ENCODE results near the gene PGAM2. TPM values are rescaled to one million over a fixed set of nuclear protein-coding genes. Genes with fewer than 3 reads are reported as not detected.

Gene PGAM2
- polyA plus RNA-seq, 2 of the 4 experiments (the other 2 are of a cell fraction): not detected

DNA sequence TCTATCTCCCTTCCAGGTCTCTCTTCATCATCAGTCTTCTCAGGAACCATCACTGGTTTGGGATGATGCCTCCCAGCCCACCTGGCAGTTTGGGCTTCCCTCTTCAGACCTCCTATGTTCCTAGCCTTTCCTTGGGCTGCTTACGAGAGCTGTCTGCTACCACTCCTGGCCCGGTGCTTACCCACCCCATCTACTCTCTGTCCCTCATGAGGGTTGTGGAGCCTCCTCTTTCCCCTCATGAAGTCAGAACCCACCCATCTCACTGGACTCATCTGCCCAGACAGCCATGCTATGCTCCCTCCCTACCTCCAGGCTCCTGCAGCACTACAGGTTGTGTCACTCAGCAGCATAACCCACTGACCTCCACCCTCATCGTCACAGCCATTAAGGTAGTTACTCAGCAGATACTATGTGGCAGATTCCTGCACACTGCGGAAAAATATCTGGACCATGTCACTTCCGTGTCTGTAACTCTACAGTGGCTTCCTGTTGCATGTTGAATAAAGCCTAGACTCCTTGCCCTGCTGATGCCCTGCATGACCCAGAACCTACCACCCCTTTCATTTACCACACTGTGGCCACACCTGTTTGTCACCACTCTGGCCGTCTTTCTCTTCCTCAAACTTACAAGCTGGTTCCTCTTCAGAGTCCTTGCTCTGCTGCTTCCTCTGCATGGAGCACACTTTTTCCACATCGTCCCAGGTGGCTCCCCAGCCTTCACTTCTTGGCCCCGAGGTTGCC lies 18.9 kb downstream of the PGAM2 start:
- no peak overlapping the region for H3K4me3 ChIP-seq
- no peak for DNase-seq (ENCODE audit: low read depth in 1 of 2, low spot score in 1 of 2)
- H3K27ac ChIP-seq: no peak overlapping the region
- H3K4me2 ChIP-seq: peak overlapping the region; percentile 99; the same call in 1 of the 3 replicates
- H3K4me1 ChIP-seq: peaks cover 5% of the 10 kb centered on the region; the same call in 1 of the 3 replicates
- CTCF ChIA-PET: interaction anchor here (0.6 kb wide), 1 partner anchor 140 kb away, joined by 3 read pairs; no protein-coding TSS in a partner anchor
- no peak for FAIRE-seq
- TF ChIP-seq FOXS1 (CRISPR knock-in tag; IDR thresholded peaks at IDR 0.05) (no peak), USF2 (IDR thresholded peaks at IDR 0.05) (no peak), NPAS2 (CRISPR knock-in tag; IDR thresholded peaks at IDR 0.05; ENCODE audit: borderline replicate concordance) (no peak), NR3C1 (IDR thresholded peaks at IDR 0.05) (no peak), RNF2 (IDR thresholded peaks at IDR 0.05; ENCODE audit: borderline replicate concordance, low read depth) (no peak), EP300 (IDR thresholded peaks at IDR 0.05) (no peak), CHD4 (IDR thresholded peaks at IDR 0.05; ENCODE audit: borderline replicate concordance) (no peak), NFE2L2 (conservative IDR thresholded peaks at IDR 0.05; ENCODE audit: low read length) (no peak), EHMT2 (IDR thresholded peaks at IDR 0.05; ENCODE audit: low read depth) (no peak), CBX8 (IDR thresholded peaks at IDR 0.05) (no peak), MYC (IDR thresholded peaks at IDR 0.05; ENCODE audit: borderline replicate concordance, low read length) (no peak), ZNF302 (CRISPR knock-in tag; IDR thresholded peaks at IDR 0.05) (no peak), KDM1A (IDR thresholded peaks at IDR 0.05; ENCODE audit: low read depth) (no peak), ZFP36 (IDR thresholded peaks at IDR 0.05; ENCODE audit: borderline replicate concordance, partially characterized antibody) (no peak), MAX (IDR thresholded peaks at IDR 0.05) (no peak), RCOR1 (IDR thresholded peaks at IDR 0.05; ENCODE audit: low read depth, low read length) (no peak), KDM5A (IDR thresholded peaks at IDR 0.05) (no peak), CHD2 (IDR thresholded peaks at IDR 0.05; ENCODE audit: low read length, partially characterized antibody) (no peak)
- ATAC-seq: no peak
- 87% methylated on average over 8 of the region's 8 CpGs for WGBS (ENCODE audit: missing lambda C conversion rate)
- H3K9me3 ChIP-seq: no peaks in the 10 kb centered on the region
- POLR2A ChIA-PET: interaction anchor here (2.3 kb wide), 1 partner anchor 17 kb away, joined by 12 read pairs; no protein-coding TSS in a partner anchor

DNA sequence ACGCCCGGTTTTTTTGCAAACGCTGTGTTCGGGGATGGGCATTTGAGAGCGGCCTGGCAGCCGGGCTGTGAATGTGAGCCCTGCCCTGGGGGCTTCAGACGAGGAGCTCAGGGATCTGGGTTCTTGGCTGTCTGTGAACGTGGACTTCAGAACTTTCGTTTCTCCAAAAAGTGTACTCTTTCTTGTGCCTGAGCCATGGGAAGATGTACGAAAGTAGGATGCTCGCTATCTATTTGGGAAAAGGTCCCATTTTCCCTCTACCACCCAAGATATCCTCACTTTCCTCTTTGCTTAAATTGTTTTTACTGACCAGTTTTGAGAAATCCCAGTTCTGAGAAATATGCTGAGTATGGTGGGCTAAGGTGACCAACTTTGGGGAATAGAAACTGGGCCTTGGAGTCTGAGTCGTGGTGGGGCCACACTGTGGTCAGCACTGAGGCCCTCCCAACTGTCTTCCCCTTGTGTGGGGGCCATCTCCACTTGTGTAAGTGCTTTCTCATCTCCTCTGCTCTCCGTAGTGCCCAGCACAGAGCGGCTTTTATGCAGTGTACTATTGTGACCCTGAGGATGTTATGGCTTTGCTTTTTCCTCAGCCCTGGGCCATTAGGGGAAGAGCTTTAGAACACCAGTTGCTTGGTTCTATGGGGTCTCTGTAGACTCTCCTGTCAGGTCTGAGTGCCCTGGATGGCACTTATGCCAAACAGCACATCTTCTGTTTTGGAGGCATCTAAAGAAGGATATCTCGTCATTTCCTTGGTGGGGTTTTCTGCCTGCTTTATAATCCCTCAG lies 19.9 kb downstream of the PGAM2 start:
- Histone ChIP-seq H3K9me3 (no peaks in the 10 kb centered on the region), H3K27ac (peak overlapping the region; percentile 87 to 96), H3K4me3 (peak overlapping the region; percentile 89), H3K4me2 (peak overlapping the region; percentile 99), H3K4me1 (peaks cover 5% of the 10 kb centered on the region; the same call in 1 of the 3 replicates)
- WGBS (ENCODE audit: missing lambda C conversion rate): 39% methylated on average over 15 of the region's 15 CpGs
- ATAC-seq (no peak; a peak in 1 of 6 replicates), FAIRE-seq (no peak), DNase-seq (ENCODE audit: low read depth in 1 of 2, low spot score in 1 of 2) (no peak)
- ChIA-PET POLR2A (interaction anchor here (1.6 to 2.3 kb wide), 3 partner anchors 18 to 78 kb away, joined by 3 to 12 read pairs (median 4); partner anchors contain the start of gene POLD2), CTCF (interaction anchor here (0.6 kb wide), 1 partner anchor 141 kb away, joined by 3 read pairs; no protein-coding TSS in a partner anchor)
- TF ChIP-seq TFCP2L1 (CRISPR knock-in tag; IDR thresholded peaks at IDR 0.05) (no peak), SMC3 (IDR thresholded peaks at IDR 0.05) (no peak), MAX (IDR thresholded peaks at IDR 0.05) (no peak), ESRRA (IDR thresholded peaks at IDR 0.05; ENCODE audit: borderline replicate concordance, low read length) (no peak), E2F6 (IDR thresholded peaks at IDR 0.05; ENCODE audit: borderline replicate concordance, low read depth) (no peak)
